Measurements from ENCODE around the gene ADAM12. TPM values are rescaled to one million over a fixed set of nuclear protein-coding genes. Genes with fewer than 3 reads are reported as not detected.

ADAM12 gene
- total RNA-seq, 1 experiment from 2014 or later: 0.24 TPM

GRCh38 chr10:126235979-126236851 is 152.1 kb downstream of the ADAM12 start:
- Histone ChIP-seq H4K5ac (ENCODE audit: insufficient read length, low read depth, low read length) (no peak overlapping the region), H3K27ac (ENCODE audit: insufficient read length, low read depth, low read length) (no peak overlapping the region), H3K23ac (ENCODE audit: insufficient read length, low read depth, low read length) (no peak overlapping the region), H3K9ac (ENCODE audit: extremely low read depth, insufficient read length, low read length) (no peak overlapping the region), H4K8ac (replicated peaks; ENCODE audit: insufficient read length, low read depth, low read length) (no peak overlapping the region), H2BK12ac (ENCODE audit: insufficient read length, low read depth, low read length) (no peak overlapping the region), H3K14ac (ENCODE audit: insufficient read depth, low read length) (no peak overlapping the region; the same call in 1 of the 2 replicates), H4K91ac (ENCODE audit: insufficient read length, low read depth, low read length) (no peak overlapping the region), H2BK5ac (ENCODE audit: insufficient read length, low read length) (no peak overlapping the region), H3K4me2 (ENCODE audit: insufficient read depth, insufficient read length, low read length) (no peak overlapping the region), H3K4me1 (ENCODE audit: insufficient read depth, low read length) (no peaks in the 10 kb centered on the region), H3K9me3 (ENCODE audit: control insufficient read depth, low read depth, low read length) (no peaks in the 10 kb centered on the region), H3T11ph (ENCODE audit: low read length) (no peak overlapping the region), H3K4ac (ENCODE audit: low read depth, low read length) (no peak overlapping the region), H3K23me2 (ENCODE audit: insufficient read length, low read depth, low read length, poor library complexity, severe bottlenecking) (no peaks in the 10 kb centered on the region), H2AK5ac (ENCODE audit: insufficient read length, low read length) (no peak overlapping the region), H3K56ac (ENCODE audit: insufficient read length, low read depth, low read length) (no peak overlapping the region), H2AFZ (ENCODE audit: low read length) (no peak overlapping the region), H3K79me1 (ENCODE audit: insufficient read depth, low read depth, low read length, poor library complexity, severe bottlenecking) (no peaks in the 10 kb centered on the region), H3K18ac (ENCODE audit: insufficient read length, low read depth, low read length) (no peak overlapping the region), H2BK20ac (ENCODE audit: low read depth, low read length, poor library complexity, severe bottlenecking) (no peak overlapping the region), H2BK15ac (ENCODE audit: low read depth, low read length) (no peak overlapping the region), H3K79me2 (ENCODE audit: insufficient read depth, low read length) (no peaks in the 10 kb centered on the region), H2BK120ac (ENCODE audit: low read depth, low read length, poor library complexity, severe bottlenecking) (no peak overlapping the region), H3K27me3 (ENCODE audit: insufficient read depth, low read length) (no peaks in the 10 kb centered on the region), H4K20me1 (ENCODE audit: control insufficient read depth, insufficient read depth, insufficient read length) (no peaks in the 10 kb centered on the region)
- TF ChIP-seq CTCF (conservative IDR thresholded peaks at IDR 0.05): no peak
- Mint-ChIP-seq H3K27ac (no peak overlapping the region; a peak in 1 of 7 replicates), H3K9me3 (no peaks in the 10 kb centered on the region; a peak in 2 of 5 replicates), H3K36me3 (ENCODE audit: insufficient read depth in 1 of 3, low read depth in 3 of 3) (no peaks in the 10 kb centered on the region), H3K4me3 (no peak overlapping the region), H3K4me1 (peaks cover 3 to 9% of the 10 kb centered on the region in 2 experiments; a peak in 3 of 4 replicates), H3K27me3 (ENCODE audit: low read depth) (peaks cover 4% of the 10 kb centered on the region; the same call in 1 of the 2 replicates)
- no CpG with 5 or more reads among the region's 12 CpGs for WGBS (ENCODE audit: extremely low coverage, insufficient read length, low lambda C conversion rate)
- DNase-seq: no peak

Data from H9 (cell line).